Mononuclear cell (primary cell): ENCODE data around the gene FAM187B. TPM values are rescaled to one million over a fixed set of nuclear protein-coding genes. Genes with fewer than 3 reads are reported as not detected.

Source experiments
- H3K27me3 ChIP-seq: 2 replicates; pipeline ENCODE4 v1.6.0; 2011; ENCODE audit warnings: low read length, control low read depth; ENCODE audit not compliant: insufficient read depth
- H3K4me1 ChIP-seq: 2 replicates; pipeline ENCODE4 v1.5.1; 2011; ENCODE audit warnings: mild to moderate bottlenecking, low read length, control low read depth; ENCODE audit not compliant: insufficient read depth
- H3K4me3 ChIP-seq: 2 replicates; pipeline ENCODE4 v1.5.1; 2011; ENCODE audit warnings: mild to moderate bottlenecking, low read length, moderate library complexity
- H3K9me3 ChIP-seq: 2 replicates; pipeline ENCODE4 v1.5.1; 2011; ENCODE audit warnings: low read depth, mild to moderate bottlenecking, control low read depth, low read length
- total RNA-seq: library from RNA; depleted of rRNA; stranded (reverse); fragments of >200 nt; gene quantifications from one replicate; pipeline ENCODE4 v1.2.3, GENCODE V29; 2012

FAM187B gene
- total RNA-seq, 1 donor, result 0.21 TPM

GRCh38 chr19:35266520-35267352 is 38.2 kb upstream of the FAM187B start:
- H3K9me3 ChIP-seq, result no peaks in the 10 kb centered on the region
- H3K4me1 ChIP-seq, result peaks cover 53% of the 10 kb centered on the region
- peak overlapping the region; percentile 86 for H3K4me3 ChIP-seq
- H3K27me3 ChIP-seq, result no peaks in the 10 kb centered on the region

- no peak overlapping the region for H3K4me3 ChIP-seq
- peaks cover 48% of the 10 kb centered on the region for H3K4me1 ChIP-seq
- no peaks in the 10 kb centered on the region for H3K27me3 ChIP-seq
- H3K9me3 ChIP-seq, result no peaks in the 10 kb centered on the region
Measured at GRCh38 chr19:35265900-35266519, 37.5 kb upstream of the FAM187B start.

GRCh38 chr19:35265126-35265899 is 36.8 kb upstream of the FAM187B start:
- Histone ChIP-seq H3K4me3 (no peak overlapping the region), H3K4me1 (peaks cover 46% of the 10 kb centered on the region), H3K9me3 (no peaks in the 10 kb centered on the region), H3K27me3 (no peaks in the 10 kb centered on the region)

GRCh38 chr19:35264268-35265125 is 36.0 kb upstream of the FAM187B start:
- Histone ChIP-seq H3K27me3 (no peaks in the 10 kb centered on the region), H3K4me1 (peaks cover 40% of the 10 kb centered on the region), H3K9me3 (no peaks in the 10 kb centered on the region), H3K4me3 (no peak overlapping the region)

GRCh38 chr19:35262101-35262761 is 33.7 kb upstream of the FAM187B start:
- Histone ChIP-seq H3K4me3 (no peak overlapping the region), H3K4me1 (peaks cover 38% of the 10 kb centered on the region), H3K9me3 (no peaks in the 10 kb centered on the region), H3K27me3 (no peaks in the 10 kb centered on the region)

GRCh38 chr19:35261356-35262100 is 33.0 kb upstream of the FAM187B start:
- H3K4me1 ChIP-seq, result peaks cover 33% of the 10 kb centered on the region
- no peak overlapping the region for H3K4me3 ChIP-seq
- H3K9me3 ChIP-seq, result no peaks in the 10 kb centered on the region
- H3K27me3 ChIP-seq, result no peaks in the 10 kb centered on the region

- Histone ChIP-seq H3K4me1 (peaks cover 26% of the 10 kb centered on the region), H3K9me3 (no peaks in the 10 kb centered on the region), H3K4me3 (no peak overlapping the region), H3K27me3 (no peaks in the 10 kb centered on the region)
Measured at GRCh38 chr19:35260694-35261304, 32.3 kb upstream of the FAM187B start.

GRCh38 chr19:35257113-35257461 is 28.5 kb upstream of the FAM187B start:
- Histone ChIP-seq H3K27me3 (no peaks in the 10 kb centered on the region), H3K4me1 (peaks cover 5% of the 10 kb centered on the region), H3K4me3 (no peak overlapping the region), H3K9me3 (no peaks in the 10 kb centered on the region)

GRCh38 chr19:35256566-35256965 is 28.0 kb upstream of the FAM187B start:
- Histone ChIP-seq H3K4me1 (peaks cover 5% of the 10 kb centered on the region), H3K9me3 (no peaks in the 10 kb centered on the region), H3K27me3 (no peaks in the 10 kb centered on the region), H3K4me3 (no peak overlapping the region)

GRCh38 chr19:35254341-35255297 is 26.1 kb upstream of the FAM187B start:
- peaks cover 5% of the 10 kb centered on the region for H3K4me1 ChIP-seq
- H3K4me3 ChIP-seq, result no peak overlapping the region
- no peaks in the 10 kb centered on the region for H3K9me3 ChIP-seq
- peaks cover 6% of the 10 kb centered on the region for H3K27me3 ChIP-seq

- peaks cover 15% of the 10 kb centered on the region for H3K27me3 ChIP-seq
- H3K9me3 ChIP-seq, result no peaks in the 10 kb centered on the region
- no peak overlapping the region for H3K4me3 ChIP-seq
- H3K4me1 ChIP-seq, result peaks cover 15% of the 10 kb centered on the region
Measured at GRCh38 chr19:35253316-35254286, 25.1 kb upstream of the FAM187B start.

- no peak overlapping the region for H3K4me3 ChIP-seq
- H3K4me1 ChIP-seq, result peaks cover 24% of the 10 kb centered on the region
- peaks cover 34% of the 10 kb centered on the region for H3K27me3 ChIP-seq
- no peaks in the 10 kb centered on the region for H3K9me3 ChIP-seq
Measured at GRCh38 chr19:35251456-35251855, 22.9 kb upstream of the FAM187B start.
